Parietal lobe (tissue), 1 donor: ENCODE results near the gene METTL21C. TPM values are rescaled to one million over a fixed set of nuclear protein-coding genes. Genes with fewer than 3 reads are reported as not detected.

Source experiments
- total RNA-seq: library from RNA; depleted of rRNA; stranded (reverse); fragments of >200 nt; gene quantifications from one replicate; pipeline ENCODE4 v1.2.3, GENCODE V29; 2014

METTL21C gene
- total RNA-seq, result not detected

DNA sequence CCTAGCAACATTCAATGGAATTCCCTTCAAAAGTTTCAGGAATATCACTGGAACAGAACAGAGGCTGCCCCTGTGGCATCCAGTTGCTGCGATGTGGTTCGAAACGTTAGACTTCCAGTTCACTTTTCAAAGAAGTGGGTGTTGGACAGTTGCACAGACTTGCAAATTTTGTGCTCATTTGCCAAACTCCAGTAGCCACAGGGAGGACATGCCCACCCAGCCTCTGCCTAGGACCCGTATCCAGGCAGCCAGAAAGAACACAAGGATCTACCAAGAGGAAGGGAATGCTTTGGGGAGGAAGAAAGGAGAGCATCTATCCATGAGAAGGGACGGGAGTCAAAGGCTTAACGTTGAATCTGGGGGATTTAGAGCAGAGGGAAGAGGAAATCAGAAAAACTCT, at the start of gene METTL21C:
Gene METTL21C (minus strand): TSS at position 108 of the 400 bp plus-strand sequence. CDS start 546 bp downstream, outside the sequence.

Other genes starting within 250 kb of the METTL21C start
- 76.4 TPM for gene TPP2, start 98.1 kb downstream of the METTL21C start, total RNA-seq
- gene TEX30, start 78.7 kb upstream of the METTL21C start, total RNA-seq, result 7.5 TPM
- 9.4 TPM for gene POGLUT2, start 103.9 kb upstream of the METTL21C start, total RNA-seq
- gene BIVM, start 104.1 kb upstream of the METTL21C start, total RNA-seq, result 82.0 TPM
- gene ERCC5, start 151.0 kb upstream of the METTL21C start, total RNA-seq, result 70.1 TPM